CD4-positive, alpha-beta T cell (primary cell): ENCODE data around the gene LRRC3C. TPM values are rescaled to one million over a fixed set of nuclear protein-coding genes. Genes with fewer than 3 reads are reported as not detected.
A peak's percentile ranks its signal among the peaks of the same experiment; 100 is the strongest.

Source experiments
- ATAC-seq: fragments of 200-7000 bp; cut with Tn5 transposase; one replicate; pipeline ENCODE4 v1.10.0; 2022; ENCODE audit warnings: mild to moderate bottlenecking; ENCODE audit not compliant: poor library complexity
- CTCF ChIA-PET: fragments of 350-600 bp; sonication (Branson Sonifier 250); formaldehyde crosslinking; loops from one replicate; lab custom pipeline; 2021; ENCODE audit warnings: antibody characterized with exemption, inconsistent platforms; lab: Charles Lee
- POLR2A ChIA-PET: fragments of 350-600 bp; sonication (Branson Sonifier 250); formaldehyde crosslinking; loops from one replicate; lab custom pipeline; 2021; ENCODE audit warnings: antibody characterized with exemption, inconsistent platforms; lab: Charles Lee
- DNase-seq, 14 experiments: peaks; one replicate each; pipeline ENCODE4 v3.0.0-alpha.2; 2013 to 2020; ENCODE audit warnings: mixed read lengths in 2 of 14
- H3K27ac ChIP-seq, 2 donors: one replicate each; pipeline versions ENCODE4 v1.5.1 to v1.7.0; 2013; ENCODE audit warnings: low read length in 2 of 2, low read depth in 1 of 2, mild to moderate bottlenecking in 1 of 2
- H3K27me3 ChIP-seq, 2 experiments: 1 replicate in 1 of 2; 2 replicates in 1 of 2; pipeline versions ENCODE4 v1.6.1 to v1.7.0; 2013; ENCODE audit warnings: low read length in 2 of 2, control low read depth in 1 of 2, mild to moderate bottlenecking in 1 of 2, moderate library complexity in 1 of 2; ENCODE audit not compliant: insufficient read depth in 2 of 2, control insufficient read depth in 1 of 2
- H3K36me3 ChIP-seq: one replicate; pipeline ENCODE4 v1.6.1; 2013; ENCODE audit warnings: low read length, control low read depth; ENCODE audit not compliant: insufficient read depth
- H3K4me1 ChIP-seq: one replicate; pipeline ENCODE4 v1.6.1; 2013; ENCODE audit warnings: low read length, control low read depth; ENCODE audit not compliant: insufficient read depth
- H3K4me3 ChIP-seq: one replicate; pipeline ENCODE4 v1.5.1; 2013; ENCODE audit warnings: mild to moderate bottlenecking, low read length, moderate library complexity
- H3K9me3 ChIP-seq, 2 experiments: 1 replicate in 1 of 2; 2 replicates in 1 of 2; pipeline versions ENCODE4 v1.6.1 to v1.7.0; 2013; ENCODE audit warnings: low read length in 2 of 2, mild to moderate bottlenecking in 2 of 2, control low read depth in 1 of 2, moderate library complexity in 1 of 2; ENCODE audit not compliant: control insufficient read depth in 1 of 2, insufficient read depth in 1 of 2
- H3K27ac Mint-ChIP-seq: one replicate; pipeline ENCODE4 v1.8.0; 2020; ENCODE audit warnings: mixed read lengths
- H3K27me3 Mint-ChIP-seq: one replicate; pipeline ENCODE4 v1.8.0; 2021; ENCODE audit warnings: mixed read lengths
- H3K36me3 Mint-ChIP-seq: one replicate; pipeline ENCODE4 v1.8.0; 2021; ENCODE audit warnings: low read depth, mixed read lengths
- H3K4me1 Mint-ChIP-seq: one replicate; pipeline ENCODE4 v1.8.0; 2021; ENCODE audit warnings: low read depth, mixed read lengths
- H3K4me3 Mint-ChIP-seq: one replicate; pipeline ENCODE4 v1.8.0; 2020; ENCODE audit warnings: mild to moderate bottlenecking, mixed read lengths
- H3K9me3 Mint-ChIP-seq: one replicate; pipeline ENCODE4 v1.8.0; 2020; ENCODE audit warnings: mixed read lengths
- intact Hi-C, 2 experiments: fragments of 100-400 bp; cut with DNase I in 1 of 2; cut with micrococcal nuclease in 1 of 2; formaldehyde crosslinking; loops; one replicate each; pipeline versions ENCODE4 v1.15.1 to v1.9.0; 2023 to 2025; cut with DNase I, micrococcal nuclease
- total RNA-seq, 174 experiments: library from RNA in 2 of 174; stranded (reverse) in 2 of 174; gene quantifications; one replicate each; pipeline ENCODE4 v1.2.3 and lab custom pipeline; 2021 to 2026
- TF ChIP-seq, protein P1 (sequence below): fragments of 200-600 bp; IDR thresholded peaks from one replicate; pipeline ENCODE4 v1.8.0; 2022; ENCODE audit warnings: antibody characterized with exemption, mild to moderate bottlenecking

The LRRC3C gene
- total RNA-seq, 2 experiments from 2014 or later: not detected

DNA sequence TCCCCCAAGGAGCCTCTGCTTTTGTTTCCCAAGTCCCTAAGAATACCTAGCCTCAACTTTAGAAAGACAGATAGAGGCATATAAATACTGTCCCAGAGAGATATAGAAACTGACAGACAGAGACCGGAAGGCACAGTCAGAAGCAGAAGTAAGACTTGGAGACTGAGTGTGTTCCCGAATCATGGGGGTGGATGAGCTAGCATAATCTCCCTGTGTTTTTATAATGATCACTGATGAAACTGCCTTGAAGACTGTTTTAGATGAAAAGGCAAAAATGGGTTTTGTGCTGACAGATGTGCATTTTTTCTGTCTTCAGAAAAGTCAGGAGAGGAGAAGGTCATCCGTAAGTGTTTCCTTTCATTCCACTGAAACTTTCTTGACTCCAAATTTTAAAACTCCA is 44.7 kb downstream of the LRRC3C start:
- Histone ChIP-seq H3K4me3 (no peak overlapping the region), H3K36me3 (no peaks in the 10 kb centered on the region), H3K9me3 (no peaks in the 10 kb centered on the region), H3K4me1 (peaks cover 3% of the 10 kb centered on the region), H3K27me3 (peaks cover 0 to 2% of the 10 kb centered on the region in 2 experiments), H3K27ac (no peak overlapping the region)
- POLR2A ChIA-PET: no interaction called here
- no peak for ATAC-seq
- no peak overlapping the region for H3K4me3 Mint-ChIP-seq
- H3K4me1 Mint-ChIP-seq: no peaks in the 10 kb centered on the region
- no peaks in the 10 kb centered on the region for H3K9me3 Mint-ChIP-seq
- H3K36me3 Mint-ChIP-seq: no peaks in the 10 kb centered on the region
- CTCF ChIA-PET: no interaction called here
- intact Hi-C loops: no loop called here
- H3K27ac Mint-ChIP-seq: no peak overlapping the region
- TF ChIP-seq, protein P1, sequence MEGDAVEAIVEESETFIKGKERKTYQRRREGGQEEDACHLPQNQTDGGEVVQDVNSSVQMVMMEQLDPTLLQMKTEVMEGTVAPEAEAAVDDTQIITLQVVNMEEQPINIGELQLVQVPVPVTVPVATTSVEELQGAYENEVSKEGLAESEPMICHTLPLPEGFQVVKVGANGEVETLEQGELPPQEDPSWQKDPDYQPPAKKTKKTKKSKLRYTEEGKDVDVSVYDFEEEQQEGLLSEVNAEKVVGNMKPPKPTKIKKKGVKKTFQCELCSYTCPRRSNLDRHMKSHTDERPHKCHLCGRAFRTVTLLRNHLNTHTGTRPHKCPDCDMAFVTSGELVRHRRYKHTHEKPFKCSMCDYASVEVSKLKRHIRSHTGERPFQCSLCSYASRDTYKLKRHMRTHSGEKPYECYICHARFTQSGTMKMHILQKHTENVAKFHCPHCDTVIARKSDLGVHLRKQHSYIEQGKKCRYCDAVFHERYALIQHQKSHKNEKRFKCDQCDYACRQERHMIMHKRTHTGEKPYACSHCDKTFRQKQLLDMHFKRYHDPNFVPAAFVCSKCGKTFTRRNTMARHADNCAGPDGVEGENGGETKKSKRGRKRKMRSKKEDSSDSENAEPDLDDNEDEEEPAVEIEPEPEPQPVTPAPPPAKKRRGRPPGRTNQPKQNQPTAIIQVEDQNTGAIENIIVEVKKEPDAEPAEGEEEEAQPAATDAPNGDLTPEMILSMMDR: no peak
- peak in 1 of 14 experiments; percentile 30 for DNase-seq
- peaks cover 40% of the 10 kb centered on the region for H3K27me3 Mint-ChIP-seq

DNA sequence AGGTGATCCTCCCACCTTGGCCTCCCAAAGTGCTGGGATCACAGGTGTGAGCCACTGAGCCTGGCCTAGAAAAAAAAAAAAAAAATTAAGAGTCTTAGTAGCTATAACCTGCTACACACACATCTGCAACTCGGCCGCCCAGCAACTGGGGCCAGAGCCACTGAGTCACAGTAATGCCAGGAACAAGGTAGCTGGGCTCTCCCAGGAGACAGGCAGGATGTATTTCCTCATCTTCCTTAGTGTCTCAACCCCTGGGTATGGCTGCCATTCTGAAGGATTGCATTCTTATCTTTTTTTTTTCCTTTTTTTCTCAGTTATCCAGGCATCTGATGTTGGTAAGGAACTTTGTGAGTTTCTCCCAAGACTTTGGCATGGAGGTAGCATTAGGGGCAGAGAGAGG is 46.0 kb downstream of the LRRC3C start:
- no peak overlapping the region for H3K27ac Mint-ChIP-seq
- intact Hi-C loops: no loop called here
- Histone ChIP-seq H3K27me3 (peaks cover 0 to 2% of the 10 kb centered on the region in 2 experiments), H3K4me3 (no peak overlapping the region), H3K36me3 (no peaks in the 10 kb centered on the region), H3K4me1 (no peaks in the 10 kb centered on the region), H3K9me3 (no peaks in the 10 kb centered on the region), H3K27ac (no peak overlapping the region)
- H3K4me3 Mint-ChIP-seq: no peak overlapping the region
- TF ChIP-seq, protein P1: no peak
- ATAC-seq: no peak
- ChIA-PET CTCF (no interaction called here), POLR2A (no interaction called here)
- H3K4me1 Mint-ChIP-seq: no peaks in the 10 kb centered on the region
- H3K27me3 Mint-ChIP-seq: peaks cover 40% of the 10 kb centered on the region
- no peaks in the 10 kb centered on the region for H3K36me3 Mint-ChIP-seq
- H3K9me3 Mint-ChIP-seq: no peaks in the 10 kb centered on the region
- DNase-seq: no peak

- Histone ChIP-seq H3K4me3 (no peak overlapping the region), H3K27me3 (peaks cover 0 to 2% of the 10 kb centered on the region in 2 experiments), H3K9me3 (no peaks in the 10 kb centered on the region), H3K4me1 (peaks cover 1% of the 10 kb centered on the region), H3K36me3 (no peaks in the 10 kb centered on the region), H3K27ac (no peak overlapping the region)
- TF ChIP-seq, protein P1: no peak
- POLR2A ChIA-PET: no interaction called here
- no peak for ATAC-seq
- Mint-ChIP-seq H3K9me3 (no peaks in the 10 kb centered on the region), H3K4me3 (no peak overlapping the region), H3K27ac (no peak overlapping the region), H3K27me3 (peaks cover 37% of the 10 kb centered on the region), H3K36me3 (no peaks in the 10 kb centered on the region), H3K4me1 (no peaks in the 10 kb centered on the region)
- intact Hi-C loops: no loop called here
- CTCF ChIA-PET: no interaction called here
- no peak for DNase-seq
Measured at GRCh38 chr17:39974433-39974832, 46.9 kb downstream of the LRRC3C start.
